Activated T-cell treated with anti-CD3 and anti-CD28 coated beads for 4 hours (primary cell): Measurements from ENCODE around the gene NTN4.
"Not testable (repeated sequence)": the region's sequence is repeated elsewhere in the genome, so short reads cannot be mapped to it uniquely, and the experiment has no call there.

Experiments
- DNase-seq: peaks from one replicate; pipeline ENCODE4 v3.0.0-alpha.2; 2020

The NTN4 gene

GRCh38 chr12:95746062-95746461, 44.5 kb downstream of the NTN4 start:
- not testable (repeated sequence) for DNase-seq

- DNase-seq: no peak
Measured at GRCh38 chr12:95742586-95742985, 48.0 kb downstream of the NTN4 start.

- DNase-seq: no peak
Measured at GRCh38 chr12:95741635-95742034, 48.9 kb downstream of the NTN4 start.

GRCh38 chr12:95740751-95741150, 49.8 kb downstream of the NTN4 start:
- DNase-seq: no peak

GRCh38 chr12:95739561-95740313, 50.8 kb downstream of the NTN4 start:
- DNase-seq: no peak

- DNase-seq: no peak
Measured at GRCh38 chr12:95738024-95738611, 52.4 kb downstream of the NTN4 start.

GRCh38 chr12:95736631-95737030, 53.9 kb downstream of the NTN4 start:
- DNase-seq: no peak

- DNase-seq: not testable (repeated sequence)
Measured at GRCh38 chr12:95735728-95736127, 54.8 kb downstream of the NTN4 start.

- no peak for DNase-seq
Measured at GRCh38 chr12:95733141-95733825, 57.3 kb downstream of the NTN4 start.

GRCh38 chr12:95731519-95731958, 59.0 kb downstream of the NTN4 start:
- no peak for DNase-seq

GRCh38 chr12:95730457-95730856, 60.1 kb downstream of the NTN4 start:
- no peak for DNase-seq

- no peak for DNase-seq
Measured at GRCh38 chr12:95726903-95727302, 63.7 kb downstream of the NTN4 start.

- DNase-seq: no peak
Measured at GRCh38 chr12:95724767-95725166, 65.8 kb downstream of the NTN4 start.

GRCh38 chr12:95723693-95724384, 66.7 kb downstream of the NTN4 start:
- DNase-seq: no peak

GRCh38 chr12:95721320-95721719, 69.2 kb downstream of the NTN4 start:
- DNase-seq: no peak

GRCh38 chr12:95720146-95720545, 70.4 kb downstream of the NTN4 start:
- DNase-seq: no peak

GRCh38 chr12:95718772-95719171, 71.8 kb downstream of the NTN4 start:
- no peak for DNase-seq

GRCh38 chr12:95718006-95718431, 72.5 kb downstream of the NTN4 start:
- no peak for DNase-seq

GRCh38 chr12:95717316-95717928, 73.1 kb downstream of the NTN4 start:
- DNase-seq: no peak

- no peak for DNase-seq
Measured at GRCh38 chr12:95715177-95715576, 75.4 kb downstream of the NTN4 start.

GRCh38 chr12:95712269-95712668, 78.3 kb downstream of the NTN4 start:
- DNase-seq: no peak

GRCh38 chr12:95710386-95710785, 80.2 kb downstream of the NTN4 start:
- DNase-seq: no peak

GRCh38 chr12:95709152-95709551, 81.4 kb downstream of the NTN4 start:
- DNase-seq: no peak
